Panc1 (cell line): ENCODE measurements around the gene FAM117B. TPM values are rescaled to one million over a fixed set of nuclear protein-coding genes. Genes with fewer than 3 reads are reported as not detected.

Experiments used
- ATAC-seq: fragments of 200-7000 bp; cut with Tn5 transposase; 2 replicates; pipeline ENCODE4 v1.9.1; 2020; ENCODE audit warnings: mild to moderate bottlenecking, moderate library complexity
- BruUV-seq: library from RNA; stranded (reverse); fragments of 400-500 nt; replicated peaks from 2 replicates; lab custom pipeline; 2021; lab: Mats Ljungman, UMichigan
- CTCF ChIA-PET: fragments of 300-600 bp; sonication (Branson Sonifier 250); formaldehyde crosslinking; loops from one replicate; lab custom pipeline; 2022; ENCODE audit warnings: antibody characterized with exemption; lab: Charles Lee
- POLR2A ChIA-PET: fragments of 300-600 bp; sonication (Branson Sonifier 250); formaldehyde crosslinking; loops from one replicate; lab custom pipeline; 2022; ENCODE audit warnings: antibody characterized with exemption; lab: Charles Lee
- DNase-seq: peaks from one replicate; pipeline ENCODE4 v3.0.0-alpha.2; 2010; ENCODE audit warnings: low read depth, low spot score
- H3K27ac ChIP-seq: 2 replicates; pipeline ENCODE4 v1.5.1; 2011; ENCODE audit warnings: mild to moderate bottlenecking, low read length, inconsistent platforms
- H3K27me3 ChIP-seq: fragments of 200-500 bp; sonication (Bioruptor generic); 2 replicates; pipeline ENCODE4 v1.6.0; 2014; ENCODE audit warnings: low read length, inconsistent platforms; ENCODE audit not compliant: control insufficient read depth, insufficient read depth
- H3K36me3 ChIP-seq: fragments of 200-500 bp; sonication (Bioruptor generic); 2 replicates; pipeline ENCODE4 v1.5.1; 2014; ENCODE audit warnings: inconsistent platforms, mild to moderate bottlenecking, low read length, moderate library complexity; ENCODE audit not compliant: control insufficient read depth, insufficient read depth
- H3K4me1 ChIP-seq: 2 replicates; pipeline ENCODE4 v1.5.1; 2011; ENCODE audit warnings: inconsistent platforms, mild to moderate bottlenecking, low read length, moderate library complexity; ENCODE audit not compliant: control insufficient read depth, insufficient read depth
- H3K4me3 ChIP-seq, 2 experiments: 2 replicates each; pipeline ENCODE4 v1.5.1; 2011 to 2012; ENCODE audit warnings: low read depth in 2 of 2, low read length in 2 of 2, mild to moderate bottlenecking in 2 of 2, inconsistent platforms in 1 of 2, moderate library complexity in 1 of 2
- H3K9me3 ChIP-seq: fragments of 200-500 bp; sonication (Bioruptor generic); 2 replicates; pipeline ENCODE4 v1.5.1; 2014; ENCODE audit warnings: low read depth, mild to moderate bottlenecking, inconsistent platforms, low read length, moderate library complexity; ENCODE audit not compliant: control insufficient read depth, insufficient read depth
- CTCF ChIP-seq: fragments of 450-650 bp; IDR thresholded peaks from 2 replicates; pipeline ENCODE4 v1.5.1; 2017; ENCODE audit warnings: mild to moderate bottlenecking
- POLR2AphosphoS5 ChIP-seq: IDR thresholded peaks from 2 replicates; pipeline ENCODE4 v1.6.1; 2012; ENCODE audit warnings: mild to moderate bottlenecking, low read depth, low read length, moderate library complexity
- REST ChIP-seq, 2 experiments: IDR thresholded peaks; 2 replicates each; pipeline ENCODE4 v1.6.1; 2011 to 2012; ENCODE audit warnings: low read depth in 2 of 2, control low read depth in 1 of 2, low read length in 1 of 2, mild to moderate bottlenecking in 1 of 2, moderate library complexity in 1 of 2; ENCODE audit not compliant: insufficient read depth in 1 of 2
- SIN3A ChIP-seq: IDR thresholded peaks from 2 replicates; pipeline ENCODE4 v1.6.1; 2012; ENCODE audit warnings: low read depth, mild to moderate bottlenecking, low read length, moderate library complexity, borderline replicate concordance; ENCODE audit not compliant: insufficient read depth
- TCF7L2 ChIP-seq: IDR thresholded peaks from 2 replicates; pipeline ENCODE4 v1.6.1; 2011; ENCODE audit warnings: mild to moderate bottlenecking, low read depth, low read length, inconsistent platforms
- in situ Hi-C: cut with HindIII; loops from 2 replicates; pipeline ENCODE4 v1.10.0; 2016; ENCODE audit warnings: low sequenced_read_pairs, low pct_unique_long_range_greater_than_20kb
- intact Hi-C: fragments of 100-400 bp; cut with micrococcal nuclease; formaldehyde crosslinking; loops from one replicate; pipeline ENCODE4 v1.10.0; 2022; ENCODE audit not compliant: unreplicated experiment
- total RNA-seq: library from RNA; stranded (reverse); gene quantifications from one replicate; pipeline ENCODE4 v1.2.1, GENCODE V29; 2021; ENCODE audit not compliant: unreplicated experiment

The FAM117B gene
- total RNA-seq, 1 experiment from 2014 or later, result 7.8 TPM

DNA sequence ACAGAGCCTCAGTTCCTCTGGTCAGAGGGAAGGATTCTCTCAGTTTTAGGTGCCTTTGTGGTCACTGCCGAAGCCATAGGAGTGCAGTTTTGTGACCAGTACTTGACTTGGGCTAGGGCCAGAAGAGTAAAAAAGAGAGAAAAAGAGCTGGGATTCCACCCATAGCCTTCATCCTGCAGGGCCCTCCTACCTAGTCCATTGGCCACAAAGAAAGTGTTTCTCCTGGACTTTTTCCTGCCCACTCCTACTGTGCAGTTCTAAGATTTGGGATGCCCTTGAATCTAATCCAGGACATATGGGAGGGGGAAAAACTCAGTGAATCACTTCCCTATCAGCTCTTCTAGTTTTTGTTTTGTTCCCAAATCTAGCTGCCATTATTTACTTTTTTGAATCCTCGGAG is 26.0 kb downstream of the FAM117B start:
- ChIA-PET CTCF (no interaction called here), POLR2A (interaction anchor here (0.6 kb wide), 1 partner anchor 617 kb away, joined by 3 read pairs; no protein-coding TSS in a partner anchor)
- no peak for ATAC-seq
- intact Hi-C loops, result no loop called here
- H3K27ac ChIP-seq, result no peak overlapping the region
- H3K27me3 ChIP-seq, result no peaks in the 10 kb centered on the region
- no peak for DNase-seq
- in situ Hi-C loops, result no loop called here
- no peaks in the 10 kb centered on the region for H3K36me3 ChIP-seq
- H3K4me1 ChIP-seq, result no peaks in the 10 kb centered on the region
- no peaks in the 10 kb centered on the region for H3K9me3 ChIP-seq
- H3K4me3 ChIP-seq, result no peak overlapping the region
- no peak for TF ChIP-seq SIN3A
- no peak for TF ChIP-seq CTCF
- no peak for TF ChIP-seq TCF7L2
- TF ChIP-seq REST (IDR thresholded peaks at IDR 0.05; ENCODE audit: insufficient read depth in 1 of 2, low read depth in 2 of 2, low read length in 1 of 2), result no peak
- TF ChIP-seq POLR2AphosphoS5, result no peak
- no TSS peak for BruUV-seq

DNA sequence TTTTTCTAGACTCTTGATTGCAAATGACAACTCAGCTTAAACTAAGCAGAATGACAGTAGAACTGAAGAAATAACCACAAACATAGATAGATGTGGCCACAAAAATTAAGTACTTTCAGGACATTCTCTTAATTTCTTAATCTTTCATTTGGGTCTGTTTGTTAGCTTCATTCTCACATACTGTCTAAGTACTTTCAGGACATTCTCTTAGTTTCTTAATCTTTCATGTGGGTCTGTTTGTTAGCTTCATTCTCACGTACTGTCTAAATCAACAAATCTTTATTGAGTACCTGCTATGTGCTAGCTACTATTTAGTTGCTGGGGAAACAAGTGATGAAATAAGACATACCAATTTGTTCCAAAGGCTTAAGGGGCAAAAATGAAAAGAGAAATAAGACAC is 35.1 kb downstream of the FAM117B start:
- no TSS peak for BruUV-seq
- ATAC-seq (no peak), DNase-seq (no peak)
- in situ Hi-C loops, result no loop called here
- Histone ChIP-seq H3K36me3 (no peaks in the 10 kb centered on the region), H3K27me3 (no peaks in the 10 kb centered on the region), H3K4me3 (no peak overlapping the region), H3K4me1 (no peaks in the 10 kb centered on the region), H3K27ac (no peak overlapping the region), H3K9me3 (no peaks in the 10 kb centered on the region)
- POLR2A ChIA-PET, result no interaction called here
- CTCF ChIA-PET, result no interaction called here
- intact Hi-C loops, result no loop called here
- TF ChIP-seq CTCF, result no peak
- TF ChIP-seq POLR2AphosphoS5, result no peak
- TF ChIP-seq REST (IDR thresholded peaks at IDR 0.05; ENCODE audit: insufficient read depth in 1 of 2, low read depth in 2 of 2, low read length in 1 of 2), result no peak
- TF ChIP-seq TCF7L2, result no peak
- no peak for TF ChIP-seq SIN3A
